ENCODE measurements around the gene CBX4.

The CBX4 gene

GRCh38 chr17:79840989-79841286, 1.7 kb upstream of the CBX4 start:
- no peak for DNase-seq

- peak; percentile 60 for DNase-seq
Observed at GRCh38 chr17:79840269-79840988, 1.2 kb upstream of the CBX4 start.

DNA sequence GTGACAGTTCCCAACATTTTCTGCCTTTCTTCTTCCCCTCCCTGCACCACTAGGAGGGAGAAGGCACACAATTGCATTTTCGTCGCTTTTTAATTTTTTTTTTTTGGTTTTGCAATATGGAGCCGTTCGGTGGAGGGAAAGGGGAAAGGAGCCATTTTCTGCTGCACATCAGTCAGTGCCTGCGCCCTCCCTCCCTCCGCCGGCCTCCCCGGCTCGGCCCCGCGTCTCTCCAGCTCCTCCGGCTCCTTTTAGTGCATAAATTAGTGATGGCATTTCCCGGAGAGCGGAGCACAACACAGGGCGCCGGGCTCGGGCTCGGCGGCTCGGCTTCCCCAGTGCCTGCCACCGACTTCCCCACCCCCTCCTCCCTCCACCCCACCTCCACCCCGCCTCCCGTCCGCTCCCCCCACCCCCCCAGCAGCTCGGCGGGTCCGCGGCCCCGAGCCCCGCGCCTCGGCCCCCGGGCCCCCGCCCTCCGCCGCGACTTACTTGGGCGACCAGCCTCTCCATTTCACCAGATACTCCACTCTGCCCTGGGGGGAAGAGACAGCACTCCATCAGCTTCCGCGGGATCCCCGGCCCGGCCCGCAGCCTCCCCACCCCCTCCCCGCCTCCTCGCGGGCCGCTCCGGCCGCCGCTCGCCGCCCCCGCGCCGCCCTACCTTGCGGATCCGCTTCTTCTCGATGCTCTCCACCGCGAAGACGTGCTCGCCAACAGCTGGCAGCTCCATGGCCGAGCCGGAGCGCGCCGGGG, 542 bp downstream of the CBX4 start:
- DNase-seq, result peak; percentile 53

DNA sequence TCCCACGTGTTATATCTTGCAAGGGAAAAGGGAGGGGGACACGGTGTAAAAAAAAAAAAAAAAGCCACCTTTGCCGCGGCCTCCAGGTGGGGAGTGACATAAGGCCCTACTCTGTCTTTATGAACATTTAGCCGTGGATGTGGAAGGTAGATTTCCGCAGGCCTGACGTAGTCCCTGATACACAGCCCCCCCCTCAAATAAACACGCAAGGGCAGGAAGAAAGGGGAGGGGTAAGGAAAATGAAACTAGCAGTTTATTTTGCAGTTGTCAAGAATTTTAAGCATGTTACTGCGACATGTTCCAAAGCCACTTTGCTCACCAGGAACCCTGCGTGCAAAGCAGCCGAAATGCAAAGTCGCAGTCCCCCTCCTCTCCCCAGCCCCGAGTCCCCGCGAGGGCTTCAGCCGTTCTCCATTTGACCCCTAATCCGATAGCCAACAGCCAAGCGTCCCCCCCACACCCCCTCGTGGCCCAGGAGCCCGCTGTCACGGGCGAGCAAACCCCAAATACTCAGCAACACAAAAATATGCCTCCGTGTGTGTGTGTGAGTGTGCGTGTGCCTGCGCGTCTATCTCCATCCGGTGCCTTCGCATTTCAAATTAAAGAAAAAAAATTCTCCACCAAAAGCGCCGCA, 1.2 kb downstream of the CBX4 start:
- DNase-seq, result no peak

DNA sequence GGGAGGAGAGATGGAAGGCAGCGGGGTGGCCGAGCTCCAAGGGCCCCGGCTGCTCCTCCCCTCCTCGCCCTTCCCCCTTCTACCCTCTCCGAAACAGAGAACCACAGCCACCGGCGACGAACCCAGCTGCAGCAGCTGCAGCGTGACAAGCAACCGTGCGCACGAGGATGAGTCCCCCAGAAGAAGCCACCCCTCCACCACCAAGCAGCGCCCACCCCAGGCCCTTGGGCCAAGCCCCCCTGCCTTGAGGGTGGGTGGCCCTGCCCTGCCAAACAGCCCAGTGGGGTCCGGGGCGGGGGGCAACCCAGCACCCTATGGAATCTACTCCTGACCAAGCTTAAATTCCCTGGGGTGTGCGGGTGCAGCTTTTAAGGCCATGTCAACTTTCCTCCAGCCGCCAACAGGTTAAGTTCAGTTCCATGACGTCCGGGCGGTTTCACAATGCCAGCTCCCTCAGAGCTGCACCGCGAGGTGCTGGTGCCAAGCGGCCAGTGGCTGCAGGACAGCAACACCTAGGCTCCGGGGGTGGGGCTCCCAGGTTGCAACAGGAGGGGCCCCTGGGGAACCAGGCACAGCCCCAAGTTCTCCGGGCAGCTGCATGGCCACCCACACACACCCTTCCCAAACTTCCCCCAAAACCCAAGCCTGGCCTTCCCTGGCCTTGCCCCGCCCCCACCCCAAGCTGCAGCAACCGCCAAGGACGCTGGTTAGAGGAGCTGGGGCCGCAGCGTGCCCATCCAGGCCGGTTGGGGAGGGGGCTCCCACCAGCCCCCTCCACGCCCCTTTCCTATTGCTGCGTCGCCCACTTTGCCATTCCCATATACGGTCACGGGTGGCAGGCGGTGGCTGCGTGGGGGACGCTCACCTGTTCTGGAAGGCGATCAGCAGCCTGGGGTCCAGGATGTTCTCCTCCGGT, 2.0 kb downstream of the CBX4 start:
- peak; percentile 70 for DNase-seq

- DNase-seq, result peak; percentile 57
Observed at GRCh38 chr17:79836510-79836971, 2.7 kb downstream of the CBX4 start.

DNA sequence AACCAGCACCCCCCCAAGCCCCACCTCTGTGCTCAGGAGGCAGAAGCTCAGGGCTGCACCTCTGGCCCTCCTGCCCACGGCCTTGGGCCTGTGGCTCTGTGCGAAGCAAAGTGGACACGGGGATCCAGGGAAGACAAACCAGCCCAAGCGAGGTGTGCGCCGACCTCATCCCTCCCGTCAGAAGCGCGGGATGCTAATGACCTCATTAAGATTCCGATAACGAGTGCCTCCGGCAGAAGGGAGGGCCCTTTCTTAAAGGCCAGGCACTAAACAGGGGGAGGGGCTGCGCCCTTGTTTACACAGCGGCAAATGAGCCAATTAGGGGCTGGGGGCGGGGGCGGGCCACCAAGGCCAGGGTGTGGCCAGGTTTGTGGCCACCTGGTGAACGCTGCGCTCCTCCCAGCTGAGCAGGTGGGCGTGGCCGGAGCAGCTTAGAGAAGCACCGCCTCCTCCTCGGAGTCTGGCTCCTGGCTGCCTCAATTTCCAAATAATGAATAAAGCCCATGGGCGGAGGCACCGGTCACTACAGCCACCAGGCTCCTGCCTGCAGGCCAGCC, 3.2 kb downstream of the CBX4 start:
- no peak for DNase-seq

GRCh38 chr17:79835470-79835899, 3.8 kb downstream of the CBX4 start:
- no peak for DNase-seq

GRCh38 chr17:79834565-79835469, 4.4 kb downstream of the CBX4 start:
- DNase-seq, result no peak

DNA sequence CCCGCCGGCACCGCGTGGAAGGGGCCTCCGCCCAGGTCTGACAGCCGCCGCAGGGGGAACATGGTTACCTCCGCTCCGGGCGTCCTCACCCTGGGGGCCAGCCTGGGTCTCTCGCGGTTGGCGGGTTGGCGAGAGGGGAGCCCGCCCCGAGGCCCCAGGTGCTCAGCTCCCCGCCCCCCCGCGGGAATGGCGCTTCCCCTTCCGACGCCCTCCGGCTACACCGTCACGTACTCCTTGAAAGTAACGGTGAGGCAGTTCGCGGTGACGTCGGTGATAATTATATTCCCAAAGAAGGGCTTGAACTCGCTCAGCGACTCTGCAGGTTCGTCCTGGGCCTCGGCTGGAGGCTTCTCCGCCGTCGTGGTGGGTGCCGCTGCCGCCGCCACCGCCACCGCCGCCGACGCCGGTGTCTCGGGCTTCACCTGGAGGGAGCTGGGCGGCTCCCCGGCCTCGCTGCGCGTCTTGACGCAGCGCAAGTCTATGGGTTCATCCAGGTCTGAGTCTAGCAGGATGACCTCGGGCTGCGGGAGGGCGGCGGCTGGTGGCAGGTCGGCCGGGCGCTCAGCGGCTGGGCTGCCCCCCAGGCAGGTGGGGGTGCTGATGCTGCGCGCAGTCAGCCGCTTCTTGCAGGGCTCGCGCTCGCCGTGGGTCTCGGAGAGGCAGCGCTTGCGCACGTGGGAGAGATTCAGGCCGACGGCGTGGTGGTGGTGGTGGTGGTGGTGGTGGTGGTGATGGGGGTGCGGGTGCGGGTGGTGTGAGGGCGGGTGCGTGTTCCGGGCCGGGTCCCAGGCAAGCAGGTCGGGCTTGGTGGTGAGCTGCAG, 5.3 kb downstream of the CBX4 start:
- no peak for DNase-seq

- DNase-seq, result no peak
Observed at GRCh38 chr17:79833110-79833450, 6.2 kb downstream of the CBX4 start.

GRCh38 chr17:79832218-79833109, 6.8 kb downstream of the CBX4 start:
- DNase-seq, result no peak

- DNase-seq, result no peak
Observed at GRCh38 chr17:79831265-79832217, 7.7 kb downstream of the CBX4 start.

GRCh38 chr17:79830763-79831264, 8.4 kb downstream of the CBX4 start:
- DNase-seq, result no peak

GRCh38 chr17:79830303-79830702, 8.9 kb downstream of the CBX4 start:
- no peak for DNase-seq

DNA sequence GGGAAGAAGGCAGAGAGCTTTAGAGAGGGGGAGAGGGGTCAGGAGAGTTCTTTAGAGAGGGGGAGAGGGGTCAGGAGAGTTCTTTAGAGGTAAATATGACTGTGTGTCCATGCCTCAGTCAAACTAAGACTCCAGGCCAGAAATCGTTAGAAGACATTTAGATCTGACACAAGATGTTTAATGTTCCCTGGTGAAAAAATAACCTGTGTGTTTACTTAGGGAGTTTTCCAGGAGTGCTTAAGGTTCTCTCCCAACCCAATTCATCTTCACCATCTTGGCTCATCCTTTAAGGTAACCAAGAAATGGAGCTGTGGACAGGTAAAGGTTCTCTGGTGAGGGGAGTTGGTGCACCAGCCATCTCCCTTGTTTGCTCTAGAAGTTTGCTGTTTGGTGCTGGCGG, 9.8 kb downstream of the CBX4 start:
- DNase-seq, result no peak

GRCh38 chr17:79829004-79829403, 10.2 kb downstream of the CBX4 start:
- no peak for DNase-seq

Measured in suppressor macrophage treated with lipopolysaccharide for 4 hours (primary cell).